22Rv1 (cell line): ENCODE data around the gene SLC4A2.

Experiments used
- H3K27ac ChIP-seq: fragments of 450-650 bp; 2 replicates; pipeline ENCODE4 v1.5.1; 2017
- ZFX ChIP-seq: fragments of 450-650 bp; IDR thresholded peaks from 2 replicates; pipeline ENCODE4 v1.6.1; 2017; ENCODE audit warnings: antibody characterized with exemption, borderline replicate concordance
- TF ChIP-seq, protein P1 (sequence below): fragments of 450-650 bp; IDR thresholded peaks from 2 replicates; pipeline ENCODE4 v1.5.1; 2017; ENCODE audit warnings: mild to moderate bottlenecking

The SLC4A2 gene

DNA sequence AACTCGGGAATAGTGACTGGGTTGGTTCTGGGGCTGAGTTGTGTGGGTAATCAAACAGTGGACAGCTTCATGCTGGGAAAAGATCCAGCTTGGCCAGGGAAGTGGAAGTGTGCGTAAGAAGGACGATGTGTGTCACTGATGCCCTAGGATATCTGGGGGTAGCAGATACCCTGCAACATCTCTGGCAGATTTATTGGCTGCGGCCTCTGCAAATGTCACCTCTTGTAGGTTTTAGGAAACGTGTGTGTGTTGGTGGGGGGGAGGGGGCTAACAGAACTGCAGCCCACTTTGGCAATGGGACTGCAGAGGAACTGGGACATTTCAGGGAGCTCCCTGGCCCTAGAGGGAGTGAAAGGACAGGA is 25.9 kb downstream of the SLC4A2 start:
- peak overlapping the region; percentile 100 for H3K27ac ChIP-seq
- TF ChIP-seq, protein P1, sequence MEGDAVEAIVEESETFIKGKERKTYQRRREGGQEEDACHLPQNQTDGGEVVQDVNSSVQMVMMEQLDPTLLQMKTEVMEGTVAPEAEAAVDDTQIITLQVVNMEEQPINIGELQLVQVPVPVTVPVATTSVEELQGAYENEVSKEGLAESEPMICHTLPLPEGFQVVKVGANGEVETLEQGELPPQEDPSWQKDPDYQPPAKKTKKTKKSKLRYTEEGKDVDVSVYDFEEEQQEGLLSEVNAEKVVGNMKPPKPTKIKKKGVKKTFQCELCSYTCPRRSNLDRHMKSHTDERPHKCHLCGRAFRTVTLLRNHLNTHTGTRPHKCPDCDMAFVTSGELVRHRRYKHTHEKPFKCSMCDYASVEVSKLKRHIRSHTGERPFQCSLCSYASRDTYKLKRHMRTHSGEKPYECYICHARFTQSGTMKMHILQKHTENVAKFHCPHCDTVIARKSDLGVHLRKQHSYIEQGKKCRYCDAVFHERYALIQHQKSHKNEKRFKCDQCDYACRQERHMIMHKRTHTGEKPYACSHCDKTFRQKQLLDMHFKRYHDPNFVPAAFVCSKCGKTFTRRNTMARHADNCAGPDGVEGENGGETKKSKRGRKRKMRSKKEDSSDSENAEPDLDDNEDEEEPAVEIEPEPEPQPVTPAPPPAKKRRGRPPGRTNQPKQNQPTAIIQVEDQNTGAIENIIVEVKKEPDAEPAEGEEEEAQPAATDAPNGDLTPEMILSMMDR, result no peak
- TF ChIP-seq ZFX, result no peak

DNA sequence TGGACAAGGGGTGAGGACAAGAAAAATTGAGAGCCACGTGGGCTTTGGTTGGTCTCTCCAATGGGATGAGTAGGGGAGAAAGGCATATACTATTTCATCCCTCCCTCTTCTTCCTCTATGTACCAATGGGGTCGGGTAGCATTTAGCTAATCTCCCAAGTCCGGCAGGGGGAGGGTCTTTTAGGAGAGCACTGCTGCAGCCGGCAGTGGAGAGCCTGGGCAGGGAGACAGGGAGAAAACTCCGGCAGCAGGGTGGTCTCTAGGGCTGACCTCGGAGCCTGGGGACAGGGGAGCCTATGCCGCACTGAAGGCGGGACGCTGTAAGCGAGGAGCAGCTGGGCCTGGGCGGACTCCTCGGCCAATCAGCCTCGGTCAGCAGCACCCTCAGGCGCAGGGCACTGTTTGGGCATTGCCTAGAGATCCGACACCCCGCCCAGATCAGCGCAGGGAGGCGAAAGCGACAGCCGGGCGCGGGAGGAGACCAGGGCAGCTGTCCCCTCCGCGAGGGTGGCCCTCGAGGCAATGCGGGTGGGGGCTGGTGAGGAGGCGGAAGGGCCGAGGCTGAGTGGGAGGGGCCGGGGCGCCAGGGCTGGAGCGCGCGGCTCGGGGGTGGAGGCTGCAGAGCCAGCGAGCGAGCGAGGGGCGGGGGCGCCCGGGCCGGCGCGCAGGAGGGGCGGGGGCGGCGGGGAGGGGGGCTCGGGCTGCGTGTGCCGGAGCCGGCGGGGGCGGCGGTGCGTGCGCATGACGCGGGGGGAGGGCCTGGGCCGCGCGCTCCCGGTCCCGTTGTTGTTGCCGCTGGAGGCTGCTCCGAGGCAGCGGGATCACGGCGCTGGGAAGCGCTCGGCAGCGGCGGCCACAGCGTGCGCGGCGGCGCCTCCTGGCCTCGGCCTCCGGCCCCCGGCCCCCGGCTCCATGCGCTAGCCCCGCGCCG is 26.6 kb downstream of the SLC4A2 start, which contains the start of gene AGAP3:
Gene AGAP3, plus strand, starts transcription at position 785 of the 930 bp plus-strand sequence. CDS start 267 bp downstream, outside the sequence.
- TF ChIP-seq, protein P1, result no peak
- no peak for TF ChIP-seq ZFX
- H3K27ac ChIP-seq, result peak within 1 kb of the TSS; percentile 100

DNA sequence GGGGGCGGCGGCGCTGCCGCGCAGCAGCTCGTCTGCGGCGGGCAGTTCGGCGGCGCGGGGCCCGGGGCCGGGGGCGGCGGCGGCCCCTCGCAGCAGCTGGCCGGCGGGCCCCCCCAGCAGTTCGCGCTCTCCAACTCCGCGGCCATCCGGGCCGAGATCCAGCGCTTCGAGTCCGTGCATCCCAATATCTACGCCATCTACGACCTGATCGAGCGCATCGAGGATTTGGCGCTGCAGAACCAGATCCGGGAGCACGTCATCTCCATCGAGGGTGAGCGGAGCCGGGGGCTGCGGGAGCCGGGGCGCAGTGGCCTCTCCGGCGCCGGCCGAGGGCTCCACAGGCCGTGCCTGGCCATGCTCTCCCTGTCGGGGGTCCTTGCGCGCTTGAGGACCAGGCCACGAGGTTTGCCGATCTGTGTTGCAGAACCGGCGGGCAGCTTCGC is 27.4 kb downstream of the SLC4A2 start:
- H3K27ac ChIP-seq, result peak overlapping the region; percentile 100
- TF ChIP-seq, protein P1, result no peak
- no peak for TF ChIP-seq ZFX

DNA sequence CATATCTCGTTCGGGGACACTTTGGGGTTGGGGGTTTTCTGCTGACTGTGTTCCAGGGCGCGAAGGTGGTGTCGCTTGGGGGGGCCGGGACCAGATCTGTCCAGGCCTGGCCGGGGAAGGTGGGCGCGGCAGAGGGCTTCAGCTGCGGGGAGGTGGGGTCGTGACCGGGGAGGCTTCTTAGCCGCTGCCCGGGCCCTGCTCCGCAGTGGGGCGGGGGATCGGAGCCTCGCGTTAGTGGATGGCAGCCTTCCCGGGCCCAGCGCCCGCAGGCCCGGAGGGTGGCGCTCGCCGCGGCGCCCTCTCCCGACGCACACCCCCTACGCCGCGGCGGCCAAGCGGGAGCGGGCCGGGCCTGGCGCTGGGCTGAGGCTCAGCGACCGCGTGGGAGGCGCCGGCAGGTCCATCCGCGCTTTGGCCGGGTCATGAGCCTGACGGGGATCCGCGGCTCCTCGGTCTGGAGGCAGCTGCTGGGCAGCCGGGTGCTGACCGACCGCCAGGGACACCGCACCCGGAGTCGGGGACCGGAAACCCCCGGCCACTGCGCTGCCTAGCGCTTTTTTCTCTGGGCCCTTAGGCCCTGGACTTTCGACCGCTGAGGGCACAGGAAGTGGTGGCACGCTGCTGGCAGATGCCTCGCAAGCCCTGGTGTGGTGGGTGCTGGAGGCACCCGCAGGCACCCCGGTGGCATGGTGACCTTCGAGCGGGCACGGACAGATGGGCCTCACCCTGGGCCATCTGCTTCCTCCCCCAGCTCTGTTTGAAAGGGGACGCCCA is 28.0 kb downstream of the SLC4A2 start:
- peak overlapping the region; percentile 100 for H3K27ac ChIP-seq
- TF ChIP-seq, protein P1, result peak; percentile 83
- no peak for TF ChIP-seq ZFX

DNA sequence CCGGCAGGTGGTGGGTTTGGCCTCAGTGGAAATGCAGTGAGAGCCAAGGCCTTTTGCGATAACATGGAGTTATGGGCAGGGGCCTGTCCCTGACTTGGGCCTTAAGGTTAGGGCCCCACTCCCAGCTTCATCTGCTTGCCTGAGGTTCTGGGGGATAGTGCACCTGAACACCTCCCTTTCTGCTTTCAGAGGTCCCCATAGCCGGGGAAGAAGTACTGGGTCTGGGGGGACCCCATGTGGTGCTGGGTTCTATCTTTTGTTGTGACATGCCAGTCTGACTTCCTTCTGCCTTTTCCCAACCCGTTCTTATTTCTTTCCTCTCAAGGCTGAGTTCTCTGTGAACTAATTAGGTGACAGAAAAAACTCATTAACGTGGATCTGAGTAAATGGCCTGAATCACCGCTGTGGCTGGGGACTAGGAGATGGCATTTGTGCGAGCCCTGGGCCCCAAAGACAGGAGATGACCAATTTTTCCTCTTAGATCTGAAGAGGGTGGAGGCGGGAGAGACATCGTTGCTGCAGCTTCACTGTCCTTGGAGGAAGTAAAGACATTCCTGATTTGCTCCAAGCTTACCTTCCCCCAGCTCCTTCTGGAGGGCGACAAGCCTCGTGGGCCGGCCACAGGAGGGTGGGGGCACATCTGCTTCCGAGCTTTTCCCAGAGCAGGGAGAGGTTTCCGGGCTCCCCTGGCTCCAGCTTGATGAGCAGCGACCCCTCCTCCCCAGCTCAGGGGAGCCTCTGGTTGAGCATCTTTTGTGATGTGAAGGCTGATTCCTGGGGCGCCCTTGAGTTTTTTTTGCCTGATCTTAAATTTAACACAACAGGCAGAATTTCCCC is 28.8 kb downstream of the SLC4A2 start:
- TF ChIP-seq ZFX, result no peak
- TF ChIP-seq, protein P1, result no peak
- peak overlapping the region; percentile 100 for H3K27ac ChIP-seq

DNA sequence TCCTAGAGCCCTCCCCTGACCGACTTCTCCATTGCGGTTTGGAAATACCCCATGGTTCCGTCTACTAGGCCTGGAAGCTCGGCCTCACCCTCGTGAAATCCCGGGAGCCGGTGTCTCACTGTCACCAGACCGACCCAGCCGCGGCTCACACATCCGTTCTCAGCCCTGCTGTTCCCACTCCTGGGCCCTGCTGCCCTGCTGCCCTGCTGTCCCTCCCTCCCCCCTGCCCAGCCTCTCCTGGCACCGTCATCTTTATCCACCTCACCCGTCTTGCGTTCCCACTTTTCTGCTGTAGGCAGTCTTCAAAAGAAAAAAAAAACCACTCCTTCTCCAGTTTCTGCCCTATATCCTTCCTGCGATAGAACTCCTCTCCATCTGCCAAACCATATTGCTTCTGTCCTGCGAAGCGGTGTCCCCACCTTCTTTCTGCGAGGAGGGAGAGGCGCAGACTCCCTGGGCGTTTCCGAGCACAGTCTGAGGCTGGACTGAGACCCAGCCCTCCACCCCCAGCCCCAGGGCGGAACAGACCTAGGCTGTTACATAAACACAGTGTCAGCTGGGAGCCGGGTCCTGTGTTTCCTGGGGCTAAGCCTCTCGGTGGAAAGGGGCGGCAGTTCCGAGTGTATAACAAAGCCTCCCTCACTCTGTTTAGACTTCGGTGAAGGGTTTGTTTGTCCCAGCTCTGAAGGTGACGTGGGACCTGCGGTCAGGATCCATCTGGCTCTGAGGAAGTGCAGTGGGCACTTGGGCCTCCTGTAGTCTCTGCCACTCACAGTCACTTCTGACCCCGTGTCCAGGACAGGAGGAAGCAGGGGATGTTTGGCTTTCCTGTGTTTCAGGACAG is 29.7 kb downstream of the SLC4A2 start:
- TF ChIP-seq, protein P1, result no peak
- TF ChIP-seq ZFX, result no peak
- H3K27ac ChIP-seq, result peak overlapping the region; percentile 100
